ENCODE data around the gene HIP1R.
A peak's percentile ranks its signal among the peaks of the same experiment; 100 is the strongest.

HIP1R gene

GRCh38 chr12:122871851-122872780, 36.9 kb downstream of the HIP1R start:
- H3K18ac ChIP-seq (ENCODE audit: low read depth in 1 of 2, low read length in 2 of 2): peak overlapping the region; percentile 85 to 92
- H3K4me1 ChIP-seq (ENCODE audit: control insufficient read depth, insufficient read depth, low read depth, low read length): peaks cover 26% of the 10 kb centered on the region
- H3K4me2 ChIP-seq (ENCODE audit: low read length, poor library complexity, severe bottlenecking): peak overlapping the region; percentile 51
- peak overlapping the region; percentile 71 for H2BK120ac ChIP-seq (ENCODE audit: low read depth, low read length)
- peak overlapping the region; percentile 87 for H3K9ac ChIP-seq (ENCODE audit: low read length)
- H2AFZ ChIP-seq (ENCODE audit: low read depth, low read length): no peak overlapping the region
- H2BK12ac ChIP-seq (ENCODE audit: low read length in 2 of 2): peak overlapping the region in 1 of 2 experiments; percentile 78
- peak overlapping the region; percentile 81 to 83 for H3K4ac ChIP-seq (ENCODE audit: low read depth in 1 of 2, low read length in 2 of 2)
- peak overlapping the region; percentile 67 for H2BK5ac ChIP-seq (ENCODE audit: low read depth, low read length, poor library complexity, severe bottlenecking)
- peak overlapping the region; percentile 66 for H4K8ac ChIP-seq (ENCODE audit: low read length)
- H3K36me3 ChIP-seq (ENCODE audit: control insufficient read depth in 1 of 2, insufficient read depth in 2 of 2, low read depth in 1 of 2, low read length in 2 of 2): peaks cover 35 to 39% of the 10 kb centered on the region in 2 experiments
- no peaks in the 10 kb centered on the region for H3K27me3 ChIP-seq (ENCODE audit: control insufficient read depth in 1 of 2, insufficient read depth in 1 of 2, low read length in 2 of 2)
- peak; percentile 86 for DNase-seq
- H3K27ac ChIP-seq (ENCODE audit: low read length, poor library complexity, severe bottlenecking): peak overlapping the region; percentile 76
- peak overlapping the region in 1 of 2 experiments; percentile 88 for H3K14ac ChIP-seq (ENCODE audit: low read length in 2 of 2)
- peak overlapping the region; percentile 80 for H2AK5ac ChIP-seq (ENCODE audit: low read length, severe bottlenecking)
- H3K4me3 ChIP-seq (ENCODE audit: insufficient read depth in 1 of 2, low read depth in 1 of 2, low read length in 2 of 2): peak overlapping the region in 1 of 2 experiments; percentile 69
- peak overlapping the region in 1 of 2 experiments; percentile 23 for H3K23ac ChIP-seq (ENCODE audit: low read length in 2 of 2)
- peaks cover 19% of the 10 kb centered on the region for H3K79me1 ChIP-seq (replicated peaks; ENCODE audit: low read length, poor library complexity, severe bottlenecking)
- 40% methylated on average over 23 of the region's 23 CpGs for WGBS
- H2BK15ac ChIP-seq (ENCODE audit: low read depth, poor library complexity, severe bottlenecking): no peak overlapping the region
- H4K91ac ChIP-seq (ENCODE audit: low read length): peak overlapping the region; percentile 66
- no peaks in the 10 kb centered on the region for H3K9me3 ChIP-seq (ENCODE audit: control insufficient read depth, low read length)

- WGBS: 85% methylated on average over 12 of the region's 12 CpGs
These were observed 37.6 kb downstream of the HIP1R start for GRCh38 chr12:122872815-122873361.

GRCh38 chr12:122873540-122873939, 38.3 kb downstream of the HIP1R start:
- H3K4me2 ChIP-seq (ENCODE audit: low read length, poor library complexity, severe bottlenecking): no peak overlapping the region
- peak overlapping the region; percentile 27 for H2AK5ac ChIP-seq (ENCODE audit: low read length, severe bottlenecking)
- H3K36me3 ChIP-seq (ENCODE audit: control insufficient read depth in 1 of 2, insufficient read depth in 2 of 2, low read depth in 1 of 2, low read length in 2 of 2): peaks cover 20 to 26% of the 10 kb centered on the region in 2 experiments
- no peaks in the 10 kb centered on the region for H3K27me3 ChIP-seq (ENCODE audit: control insufficient read depth in 1 of 2, insufficient read depth in 1 of 2, low read length in 2 of 2)
- H3K4me3 ChIP-seq (ENCODE audit: insufficient read depth in 1 of 2, low read depth in 1 of 2, low read length in 2 of 2): no peak overlapping the region
- H2BK120ac ChIP-seq (ENCODE audit: low read depth, low read length): no peak overlapping the region
- H3K79me1 ChIP-seq (replicated peaks; ENCODE audit: low read length, poor library complexity, severe bottlenecking): peaks cover 11% of the 10 kb centered on the region
- H3K23ac ChIP-seq (ENCODE audit: low read length in 2 of 2): no peak overlapping the region
- DNase-seq: no peak
- peaks cover 31% of the 10 kb centered on the region for H3K4me1 ChIP-seq (ENCODE audit: control insufficient read depth, insufficient read depth, low read depth, low read length)
- H4K8ac ChIP-seq (ENCODE audit: low read length): no peak overlapping the region
- no peak overlapping the region for H2AFZ ChIP-seq (ENCODE audit: low read depth, low read length)
- H2BK12ac ChIP-seq (ENCODE audit: low read length in 2 of 2): no peak overlapping the region
- H3K27ac ChIP-seq (ENCODE audit: low read length, poor library complexity, severe bottlenecking): no peak overlapping the region
- over 99% methylated on average over 3 of the region's 4 CpGs for WGBS
- H2BK15ac ChIP-seq (ENCODE audit: low read depth, poor library complexity, severe bottlenecking): no peak overlapping the region
- no peak overlapping the region for H3K4ac ChIP-seq (ENCODE audit: low read depth in 1 of 2, low read length in 2 of 2)
- no peak overlapping the region for H2BK5ac ChIP-seq (ENCODE audit: low read depth, low read length, poor library complexity, severe bottlenecking)
- no peak overlapping the region for H3K9ac ChIP-seq (ENCODE audit: low read length)
- no peak overlapping the region for H3K14ac ChIP-seq (ENCODE audit: low read length in 2 of 2)
- no peak overlapping the region for H4K91ac ChIP-seq (ENCODE audit: low read length)
- no peaks in the 10 kb centered on the region for H3K9me3 ChIP-seq (ENCODE audit: control insufficient read depth, low read length)
- H3K18ac ChIP-seq (ENCODE audit: low read depth in 1 of 2, low read length in 2 of 2): no peak overlapping the region

More at GRCh38 chr12:122872815-122873361, 37.6 kb downstream of the HIP1R start:
- H3K27me3 ChIP-seq (ENCODE audit: control insufficient read depth in 1 of 2, insufficient read depth in 1 of 2, low read length in 2 of 2): no peaks in the 10 kb centered on the region
- no peak overlapping the region for H3K4me3 ChIP-seq (ENCODE audit: insufficient read depth in 1 of 2, low read depth in 1 of 2, low read length in 2 of 2)
- peaks cover 31% of the 10 kb centered on the region for H3K4me1 ChIP-seq (ENCODE audit: control insufficient read depth, insufficient read depth, low read depth, low read length)
- peaks cover 27 to 33% of the 10 kb centered on the region in 2 experiments for H3K36me3 ChIP-seq (ENCODE audit: control insufficient read depth in 1 of 2, insufficient read depth in 2 of 2, low read depth in 1 of 2, low read length in 2 of 2)
- H2AFZ ChIP-seq (ENCODE audit: low read depth, low read length): no peak overlapping the region
- no peak overlapping the region for H3K18ac ChIP-seq (ENCODE audit: low read depth in 1 of 2, low read length in 2 of 2)
- peak overlapping the region; percentile 81 for H2AK5ac ChIP-seq (ENCODE audit: low read length, severe bottlenecking)
- no peak overlapping the region for H2BK120ac ChIP-seq (ENCODE audit: low read depth, low read length)
- H2BK15ac ChIP-seq (ENCODE audit: low read depth, poor library complexity, severe bottlenecking): no peak overlapping the region
- H4K8ac ChIP-seq (ENCODE audit: low read length): no peak overlapping the region
- no peak overlapping the region for H3K23ac ChIP-seq (ENCODE audit: low read length in 2 of 2)
- no peak overlapping the region for H2BK5ac ChIP-seq (ENCODE audit: low read depth, low read length, poor library complexity, severe bottlenecking)
- peak overlapping the region; percentile 41 for H3K27ac ChIP-seq (ENCODE audit: low read length, poor library complexity, severe bottlenecking)
- H3K9me3 ChIP-seq (ENCODE audit: control insufficient read depth, low read length): no peaks in the 10 kb centered on the region
- peak overlapping the region; percentile 18 for H4K91ac ChIP-seq (ENCODE audit: low read length)
- peaks cover 17% of the 10 kb centered on the region for H3K79me1 ChIP-seq (replicated peaks; ENCODE audit: low read length, poor library complexity, severe bottlenecking)
- no peak overlapping the region for H2BK12ac ChIP-seq (ENCODE audit: low read length in 2 of 2)
- DNase-seq: no peak
- H3K4me2 ChIP-seq (ENCODE audit: low read length, poor library complexity, severe bottlenecking): no peak overlapping the region
- peak overlapping the region; percentile 87 for H3K9ac ChIP-seq (ENCODE audit: low read length)
- H3K14ac ChIP-seq (ENCODE audit: low read length in 2 of 2): no peak overlapping the region
- peak overlapping the region in 1 of 2 experiments; percentile 12 for H3K4ac ChIP-seq (ENCODE audit: low read depth in 1 of 2, low read length in 2 of 2)

- no peak for DNase-seq
- no peaks in the 10 kb centered on the region for H3K27me3 ChIP-seq (ENCODE audit: control insufficient read depth in 1 of 2, insufficient read depth in 1 of 2, low read length in 2 of 2)
- WGBS: 66% methylated on average over 12 of the region's 12 CpGs
- H4K91ac ChIP-seq (ENCODE audit: low read length): no peak overlapping the region
- H2BK120ac ChIP-seq (ENCODE audit: low read depth, low read length): no peak overlapping the region
- H3K27ac ChIP-seq (ENCODE audit: low read length, poor library complexity, severe bottlenecking): no peak overlapping the region
- no peaks in the 10 kb centered on the region for H3K9me3 ChIP-seq (ENCODE audit: control insufficient read depth, low read length)
- no peak overlapping the region for H2BK15ac ChIP-seq (ENCODE audit: low read depth, poor library complexity, severe bottlenecking)
- no peak overlapping the region for H3K23ac ChIP-seq (ENCODE audit: low read length in 2 of 2)
- no peak overlapping the region for H3K4me3 ChIP-seq (ENCODE audit: insufficient read depth in 1 of 2, low read depth in 1 of 2, low read length in 2 of 2)
- H3K4ac ChIP-seq (ENCODE audit: low read depth in 1 of 2, low read length in 2 of 2): no peak overlapping the region
- H3K14ac ChIP-seq (ENCODE audit: low read length in 2 of 2): no peak overlapping the region
- H3K4me1 ChIP-seq (ENCODE audit: control insufficient read depth, insufficient read depth, low read depth, low read length): peaks cover 33% of the 10 kb centered on the region
- H2AK5ac ChIP-seq (ENCODE audit: low read length, severe bottlenecking): peak overlapping the region; percentile 4
- peaks cover 16 to 21% of the 10 kb centered on the region in 2 experiments for H3K36me3 ChIP-seq (ENCODE audit: control insufficient read depth in 1 of 2, insufficient read depth in 2 of 2, low read depth in 1 of 2, low read length in 2 of 2)
- H4K8ac ChIP-seq (ENCODE audit: low read length): no peak overlapping the region
- peak overlapping the region in 1 of 2 experiments; percentile 5 for H2BK12ac ChIP-seq (ENCODE audit: low read length in 2 of 2)
- peaks cover 11% of the 10 kb centered on the region for H3K79me1 ChIP-seq (replicated peaks; ENCODE audit: low read length, poor library complexity, severe bottlenecking)
- H3K9ac ChIP-seq (ENCODE audit: low read length): no peak overlapping the region
- H3K4me2 ChIP-seq (ENCODE audit: low read length, poor library complexity, severe bottlenecking): no peak overlapping the region
- H3K18ac ChIP-seq (ENCODE audit: low read depth in 1 of 2, low read length in 2 of 2): no peak overlapping the region
- no peak overlapping the region for H2AFZ ChIP-seq (ENCODE audit: low read depth, low read length)
- H2BK5ac ChIP-seq (ENCODE audit: low read depth, low read length, poor library complexity, severe bottlenecking): no peak overlapping the region
These were observed 38.8 kb downstream of the HIP1R start for GRCh38 chr12:122874081-122874480.
